ENCODE data around the gene RAB3GAP1.

RAB3GAP1 gene

GRCh38 chr2:135076556-135076955 lies 24.5 kb downstream of the RAB3GAP1 start:
- no peak for TF ChIP-seq GATA2 (IDR thresholded peaks at IDR 0.05; ENCODE audit: low read depth, low read length)
- TF ChIP-seq GATA3 (IDR thresholded peaks at IDR 0.05; ENCODE audit: low read depth, low read length) = no peak

- TF ChIP-seq GATA2 (IDR thresholded peaks at IDR 0.05; ENCODE audit: low read depth, low read length) = no peak
- no peak for TF ChIP-seq GATA3 (IDR thresholded peaks at IDR 0.05; ENCODE audit: low read depth, low read length)
These were observed 26.3 kb downstream of the RAB3GAP1 start for GRCh38 chr2:135078417-135078816.

DNA sequence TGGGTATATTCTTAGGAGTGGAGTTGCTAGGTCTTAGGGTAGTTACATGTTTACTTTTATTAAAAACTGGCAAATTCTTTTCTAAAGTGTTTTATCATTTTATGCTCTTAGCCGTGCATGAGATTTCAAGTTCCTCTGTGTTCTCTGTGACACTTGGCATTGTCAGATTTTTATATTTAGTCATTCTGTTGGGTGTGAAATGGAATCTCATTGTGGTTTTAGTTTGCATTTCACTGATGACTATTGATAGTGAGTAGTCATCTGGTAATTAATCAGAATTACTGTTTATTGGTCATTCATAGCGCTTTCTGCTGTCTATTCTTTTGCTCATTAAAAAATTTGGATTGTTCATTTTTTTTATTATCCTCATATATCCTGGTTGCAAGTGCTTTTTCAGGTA lies 34.1 kb downstream of the RAB3GAP1 start:
- TF ChIP-seq GATA2 (IDR thresholded peaks at IDR 0.05; ENCODE audit: low read depth, low read length) = no peak
- no peak for TF ChIP-seq GATA3 (IDR thresholded peaks at IDR 0.05; ENCODE audit: low read depth, low read length)

- TF ChIP-seq GATA2 (IDR thresholded peaks at IDR 0.05; ENCODE audit: low read depth, low read length) (no peak), GATA3 (IDR thresholded peaks at IDR 0.05; ENCODE audit: low read depth, low read length) (no peak)
These were observed 39.6 kb downstream of the RAB3GAP1 start for GRCh38 chr2:135091681-135092080.

GRCh38 chr2:135093193-135093592 lies 41.1 kb downstream of the RAB3GAP1 start:
- TF ChIP-seq GATA3 (IDR thresholded peaks at IDR 0.05; ENCODE audit: low read depth, low read length) (no peak), GATA2 (IDR thresholded peaks at IDR 0.05; ENCODE audit: low read depth, low read length) (no peak)

DNA sequence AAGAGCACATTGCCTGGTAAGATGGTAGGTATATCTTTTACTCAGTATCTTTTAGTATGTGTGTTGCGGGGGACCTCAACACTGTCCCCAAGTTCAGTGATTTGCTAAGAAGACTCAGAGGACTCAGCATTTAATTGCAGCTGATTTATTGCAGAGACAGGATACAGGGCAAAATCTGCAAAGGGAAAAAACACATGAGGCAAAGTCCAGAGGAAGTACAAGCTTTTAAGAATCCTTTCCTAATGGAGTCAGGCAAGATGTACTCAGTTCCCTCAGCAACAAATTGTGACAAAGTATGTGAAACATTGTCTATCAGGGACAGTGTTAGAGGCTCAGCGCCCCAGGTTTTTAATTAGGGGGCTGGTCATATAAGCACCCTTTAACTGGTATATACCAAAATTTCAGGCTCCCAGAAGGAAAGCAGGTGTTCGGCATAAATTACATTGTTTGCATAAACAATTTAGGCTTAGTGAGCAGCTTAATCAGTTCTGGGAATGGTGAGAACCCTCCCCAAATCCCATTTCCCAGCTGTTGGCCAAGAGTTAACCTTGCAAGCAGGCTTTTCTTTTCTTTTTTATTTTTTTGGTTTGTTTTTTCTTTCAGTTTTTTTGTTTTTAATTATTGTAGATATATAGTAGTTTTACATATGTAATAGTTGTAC lies 41.7 kb downstream of the RAB3GAP1 start:
- no peak for TF ChIP-seq GATA3 (IDR thresholded peaks at IDR 0.05; ENCODE audit: low read depth, low read length)
- no peak for TF ChIP-seq GATA2 (IDR thresholded peaks at IDR 0.05; ENCODE audit: low read depth, low read length)

DNA sequence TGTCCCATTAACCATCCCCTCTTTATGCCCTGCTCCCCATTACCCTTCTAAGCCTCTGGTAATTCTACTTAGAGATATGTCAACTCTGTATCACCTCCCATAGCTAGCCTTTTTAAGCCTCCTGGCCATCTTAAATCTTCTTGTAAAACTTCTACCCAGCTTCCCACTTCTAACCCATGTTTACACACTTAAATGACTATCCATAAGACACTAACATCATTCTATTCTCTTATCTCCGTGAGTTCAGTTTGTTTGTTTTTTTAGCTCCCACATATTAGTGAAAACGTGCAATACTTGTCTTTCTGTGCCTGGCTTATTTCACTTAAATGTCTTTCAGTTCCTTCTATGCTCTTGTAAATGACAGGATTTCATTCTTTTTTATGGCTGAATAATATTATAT lies 42.4 kb downstream of the RAB3GAP1 start:
- TF ChIP-seq GATA3 (IDR thresholded peaks at IDR 0.05; ENCODE audit: low read depth, low read length) (no peak), GATA2 (IDR thresholded peaks at IDR 0.05; ENCODE audit: low read depth, low read length) (no peak)

DNA sequence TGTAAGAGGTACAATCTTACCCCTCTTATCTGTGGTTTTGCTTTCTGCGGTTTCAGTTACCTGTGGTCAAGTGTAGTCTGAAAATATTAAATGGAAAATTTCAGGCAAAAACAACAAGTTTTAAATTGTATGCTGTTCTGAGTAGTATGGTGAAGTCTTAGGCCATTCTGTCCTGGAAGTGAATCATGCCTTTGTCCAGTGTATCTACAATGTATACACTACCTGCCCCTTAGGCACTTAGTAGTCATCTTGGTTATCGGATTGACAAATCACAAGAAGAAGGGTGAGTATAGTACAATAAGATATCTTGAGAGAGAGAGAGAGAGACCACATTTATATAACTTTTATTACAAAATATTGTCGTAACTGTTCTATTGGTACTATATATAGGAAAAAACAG lies 43.5 kb downstream of the RAB3GAP1 start:
- no peak for TF ChIP-seq GATA2 (IDR thresholded peaks at IDR 0.05; ENCODE audit: low read depth, low read length)
- TF ChIP-seq GATA3 (IDR thresholded peaks at IDR 0.05; ENCODE audit: low read depth, low read length) = no peak

DNA sequence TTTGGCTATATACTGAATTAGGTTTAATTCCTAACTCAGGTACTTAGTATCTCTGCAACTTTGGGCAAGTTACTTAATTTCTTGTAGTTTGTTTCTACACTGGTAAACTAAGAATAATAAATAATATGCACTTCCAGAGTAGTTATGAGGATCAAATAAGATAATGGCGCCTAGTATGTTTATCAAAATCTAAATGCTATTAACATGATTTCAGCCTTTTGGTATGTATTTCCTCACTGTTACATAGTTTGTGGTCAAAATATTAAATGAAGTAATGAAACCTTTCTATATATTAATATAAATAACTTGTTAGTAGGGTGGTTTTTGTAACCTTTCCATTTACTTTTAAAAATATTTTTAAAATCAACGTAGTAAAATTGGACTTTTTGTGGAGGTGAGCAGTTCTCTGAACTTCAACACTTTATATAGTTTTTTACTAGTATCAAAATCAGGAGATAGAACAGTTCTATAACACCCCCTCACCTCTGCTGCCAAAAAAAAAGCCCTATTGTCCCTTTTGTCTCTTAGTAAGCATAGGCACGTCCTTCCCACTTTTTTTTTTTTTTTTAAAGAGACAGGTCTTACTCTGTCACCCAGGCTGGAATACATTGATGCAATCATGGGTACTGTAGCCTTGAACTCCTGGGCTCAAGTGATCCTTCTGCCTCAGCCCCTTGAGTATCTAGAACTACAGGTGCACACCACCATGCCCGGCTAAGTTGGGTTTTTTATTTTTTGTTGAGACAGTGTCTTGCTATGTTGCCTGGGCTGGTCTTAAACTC lies 44.8 kb downstream of the RAB3GAP1 start:
- TF ChIP-seq GATA3 (IDR thresholded peaks at IDR 0.05; ENCODE audit: low read depth, low read length) (no peak), GATA2 (IDR thresholded peaks at IDR 0.05; ENCODE audit: low read depth, low read length) (no peak)

DNA sequence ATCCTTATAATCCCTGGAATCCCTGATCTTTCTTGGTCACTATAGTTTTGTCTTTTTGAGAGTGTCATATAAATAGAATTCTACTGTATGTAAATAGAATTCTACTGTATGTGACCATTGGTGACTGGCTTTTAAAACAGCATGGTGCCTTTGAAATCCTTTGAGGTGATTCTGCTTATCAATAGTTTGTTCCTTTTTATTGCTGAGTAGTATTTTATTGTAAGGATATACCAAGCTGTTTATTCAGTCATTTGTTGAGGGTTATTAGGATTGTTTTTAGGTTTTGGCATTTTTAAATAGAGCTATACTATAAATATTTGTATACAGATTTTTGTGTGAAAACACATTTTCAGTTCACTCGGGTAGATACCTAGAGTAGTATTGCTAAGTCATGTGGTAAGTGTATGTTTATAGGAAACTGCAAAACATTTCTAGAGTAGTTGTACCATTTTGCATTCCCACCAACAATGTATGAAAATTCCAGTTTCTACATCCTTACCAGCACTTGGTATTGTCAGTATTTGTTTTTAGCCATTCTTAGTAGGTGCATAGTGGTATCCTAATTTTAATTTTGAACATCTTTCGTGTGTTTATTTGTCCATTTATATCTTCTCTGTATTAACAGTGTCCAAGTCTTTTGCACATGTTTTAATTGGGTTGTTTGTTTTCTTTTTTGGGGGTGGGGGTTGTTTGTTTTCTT lies 45.6 kb downstream of the RAB3GAP1 start:
- TF ChIP-seq GATA2 (IDR thresholded peaks at IDR 0.05; ENCODE audit: low read depth, low read length) = no peak
- TF ChIP-seq GATA3 (IDR thresholded peaks at IDR 0.05; ENCODE audit: low read depth, low read length) = no peak

GRCh38 chr2:135099802-135100483 lies 47.9 kb downstream of the RAB3GAP1 start:
- peak; percentile 23; the same call in 1 of the 2 replicates for TF ChIP-seq GATA3 (IDR thresholded peaks at IDR 0.05; ENCODE audit: low read depth, low read length)
- TF ChIP-seq GATA2 (IDR thresholded peaks at IDR 0.05; ENCODE audit: low read depth, low read length) = peak; percentile 72

DNA sequence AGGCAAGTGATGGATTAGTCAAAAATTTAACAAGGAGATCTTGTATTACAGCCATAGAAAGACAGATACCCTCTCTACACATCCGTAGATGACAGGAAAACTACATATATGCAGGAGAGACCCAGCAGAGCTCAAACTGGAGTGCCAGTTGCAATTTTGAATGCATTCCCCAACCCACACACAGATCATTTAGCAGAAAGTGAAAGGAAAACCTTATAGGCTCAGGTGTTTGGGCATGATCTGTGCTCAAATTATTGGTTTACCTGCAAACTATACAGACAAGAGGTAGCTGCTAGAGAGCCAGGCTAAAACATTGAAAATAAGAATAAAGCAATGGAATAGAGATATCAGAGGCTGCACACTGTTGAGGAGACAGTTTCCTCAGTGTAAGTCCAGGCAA lies 51.8 kb downstream of the RAB3GAP1 start:
- no peak for TF ChIP-seq GATA2 (IDR thresholded peaks at IDR 0.05; ENCODE audit: low read depth, low read length)
- no peak for TF ChIP-seq GATA3 (IDR thresholded peaks at IDR 0.05; ENCODE audit: low read depth, low read length)

GRCh38 chr2:135113322-135113721 lies 61.2 kb downstream of the RAB3GAP1 start:
- TF ChIP-seq GATA2 (IDR thresholded peaks at IDR 0.05; ENCODE audit: low read depth, low read length) = no peak
- TF ChIP-seq GATA3 (IDR thresholded peaks at IDR 0.05; ENCODE audit: low read depth, low read length) = no peak

DNA sequence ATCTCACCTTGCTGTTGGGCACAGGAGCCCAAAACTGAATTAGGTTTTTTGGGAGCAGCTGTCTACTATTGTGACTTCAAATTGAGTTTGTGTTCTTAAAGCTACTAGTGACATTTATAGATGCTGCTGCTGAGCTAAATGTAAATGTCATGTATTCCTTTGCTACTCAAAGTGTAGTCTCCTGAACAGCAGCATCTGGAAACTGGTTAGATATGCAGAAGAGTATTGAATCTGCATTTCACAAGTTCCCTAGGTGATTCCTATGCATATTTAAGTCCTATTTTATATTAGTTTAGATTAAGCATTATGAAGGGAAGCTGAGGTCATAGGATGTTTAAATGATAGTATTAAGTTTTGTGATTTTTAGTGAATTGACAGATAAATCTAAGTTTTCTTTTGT lies 67.5 kb downstream of the RAB3GAP1 start:
- TF ChIP-seq GATA2 (IDR thresholded peaks at IDR 0.05; ENCODE audit: low read depth, low read length) (no peak), GATA3 (IDR thresholded peaks at IDR 0.05; ENCODE audit: low read depth, low read length) (no peak)

Data from SH-SY5Y (cell line).